Measurements from ENCODE around the gene PAFAH1B1. TPM values are rescaled to one million over a fixed set of nuclear protein-coding genes. Genes with fewer than 3 reads are reported as not detected.

Gene PAFAH1B1
- total and polyA plus RNA-seq, 2 donors (not counting 3 experiments of a cell fraction or from before 2014, with no cell fraction given): 46.5 to 158 TPM

DNA sequence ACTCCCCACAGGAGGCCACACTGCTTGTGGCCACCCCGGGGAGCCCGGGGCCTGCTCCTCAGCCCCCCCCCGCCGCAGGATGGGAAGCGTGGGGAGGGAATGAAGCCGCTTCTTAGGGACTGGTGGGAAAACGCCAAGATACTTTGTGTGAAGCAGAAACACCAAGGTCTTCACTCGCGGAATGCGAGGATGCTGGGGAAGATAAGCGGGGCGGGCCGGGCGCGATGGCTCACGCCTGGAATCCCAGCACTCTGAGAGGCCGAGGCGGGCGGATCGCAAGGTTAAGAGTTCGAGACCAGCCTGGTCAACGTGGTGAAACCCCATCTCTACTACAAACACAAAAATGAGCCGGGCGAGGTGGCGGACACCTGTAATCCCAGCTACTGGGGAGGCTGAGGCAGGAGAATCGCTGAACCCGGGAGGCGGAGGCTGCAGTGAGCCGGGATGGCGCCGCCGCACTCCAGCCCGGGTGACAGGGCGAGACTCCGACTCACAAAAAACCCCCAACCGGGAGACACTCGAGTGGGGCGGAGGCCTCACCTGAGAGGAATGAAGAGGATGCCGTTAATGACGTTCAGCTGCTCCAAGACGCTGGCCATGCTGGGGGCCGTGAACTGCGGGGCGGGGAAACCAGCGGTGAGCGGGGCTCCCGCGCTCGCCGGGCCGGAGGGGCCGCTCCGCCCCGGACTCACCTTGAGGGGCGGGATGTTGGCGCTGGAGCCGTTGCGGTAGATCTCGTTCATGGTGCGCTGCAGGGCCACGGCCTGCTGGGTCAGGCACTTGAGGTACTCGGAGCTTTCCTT is 97.8 kb downstream of the PAFAH1B1 start:
- H3K4me3 ChIP-seq (replicated peaks in 1 of 3; ENCODE audit: insufficient read depth in 1 of 3, low read depth in 1 of 3, low read length in 3 of 3): no peak overlapping the region
- POLR2A ChIA-PET: no interaction called here
- intact Hi-C loops (cut with micrococcal nuclease): no loop called here
- H3K9ac ChIP-seq (replicated peaks; ENCODE audit: extremely low read depth, insufficient read depth, low read length): no peak overlapping the region
- no peak overlapping the region for H2AFZ ChIP-seq (ENCODE audit: low read depth, low read length)
- no peaks in the 10 kb centered on the region for H4K20me1 ChIP-seq (replicated peaks; ENCODE audit: control insufficient read depth, extremely low read depth, insufficient read depth, low read length)
- no peaks in the 10 kb centered on the region for H3K4me1 ChIP-seq (ENCODE audit: control insufficient read depth, extremely low read depth, insufficient read depth, low read length)
- CTCF ChIA-PET: no interaction called here
- dilution Hi-C loops (cut with MboI; ENCODE audit: extremely low pct_ligation_motif_present, low sequenced_read_pairs): no loop called here
- DNase-seq (ENCODE audit: low read depth, low spot score): no peak
- TF ChIP-seq EZH2 (IDR thresholded peaks at IDR 0.05; ENCODE audit: borderline replicate concordance, low read depth, low read length, severe bottlenecking) (no peak), POLR2AphosphoS5 (IDR thresholded peaks at IDR 0.05; ENCODE audit: insufficient read depth, low read depth, low read length) (no peak), JUN (IDR thresholded peaks at IDR 0.05; ENCODE audit: borderline replicate concordance, insufficient read depth, insufficient read length, low read depth) (no peak), POLR2A (IDR thresholded peaks at IDR 0.05; ENCODE audit: low read depth, low read length) (no peak), MYC (IDR thresholded peaks at IDR 0.05; ENCODE audit: low read depth, low read length) (no peak), FOS (IDR thresholded peaks at IDR 0.05; ENCODE audit: borderline replicate concordance, insufficient read depth, low read length) (no peak), GATA2 (IDR thresholded peaks at IDR 0.05; ENCODE audit: insufficient read depth, insufficient read length, low read depth, low read length) (no peak)
- TF ChIP-seq, protein P1, sequence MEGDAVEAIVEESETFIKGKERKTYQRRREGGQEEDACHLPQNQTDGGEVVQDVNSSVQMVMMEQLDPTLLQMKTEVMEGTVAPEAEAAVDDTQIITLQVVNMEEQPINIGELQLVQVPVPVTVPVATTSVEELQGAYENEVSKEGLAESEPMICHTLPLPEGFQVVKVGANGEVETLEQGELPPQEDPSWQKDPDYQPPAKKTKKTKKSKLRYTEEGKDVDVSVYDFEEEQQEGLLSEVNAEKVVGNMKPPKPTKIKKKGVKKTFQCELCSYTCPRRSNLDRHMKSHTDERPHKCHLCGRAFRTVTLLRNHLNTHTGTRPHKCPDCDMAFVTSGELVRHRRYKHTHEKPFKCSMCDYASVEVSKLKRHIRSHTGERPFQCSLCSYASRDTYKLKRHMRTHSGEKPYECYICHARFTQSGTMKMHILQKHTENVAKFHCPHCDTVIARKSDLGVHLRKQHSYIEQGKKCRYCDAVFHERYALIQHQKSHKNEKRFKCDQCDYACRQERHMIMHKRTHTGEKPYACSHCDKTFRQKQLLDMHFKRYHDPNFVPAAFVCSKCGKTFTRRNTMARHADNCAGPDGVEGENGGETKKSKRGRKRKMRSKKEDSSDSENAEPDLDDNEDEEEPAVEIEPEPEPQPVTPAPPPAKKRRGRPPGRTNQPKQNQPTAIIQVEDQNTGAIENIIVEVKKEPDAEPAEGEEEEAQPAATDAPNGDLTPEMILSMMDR (IDR thresholded peaks at IDR 0.05; ENCODE audit: extremely low read depth in 1 of 2, insufficient read depth in 1 of 2, low read depth in 1 of 2, low read length in 2 of 2): no peak
- TF ChIP-seq, protein P2, sequence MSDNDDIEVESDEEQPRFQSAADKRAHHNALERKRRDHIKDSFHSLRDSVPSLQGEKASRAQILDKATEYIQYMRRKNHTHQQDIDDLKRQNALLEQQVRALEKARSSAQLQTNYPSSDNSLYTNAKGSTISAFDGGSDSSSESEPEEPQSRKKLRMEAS (IDR thresholded peaks at IDR 0.05; ENCODE audit: insufficient read depth, insufficient read length): no peak
- FAIRE-seq: no peak
- H3K9me3 ChIP-seq (replicated peaks; ENCODE audit: control insufficient read depth, insufficient read depth, low read length): no peaks in the 10 kb centered on the region
- H3K36me3 ChIP-seq (ENCODE audit: control insufficient read depth in 2 of 2, extremely low read depth in 1 of 2, insufficient read depth in 2 of 2, low read length in 2 of 2): peaks cover 1 to 12% of the 10 kb centered on the region in 2 experiments
- no peak overlapping the region for H3K4me2 ChIP-seq (ENCODE audit: insufficient read depth, low read length)
- no TSS peak for BruUV-seq (replicated peaks)
- H3K27ac ChIP-seq (ENCODE audit: insufficient read depth, low read depth, low read length): no peak overlapping the region
- no peaks in the 10 kb centered on the region for H3K79me2 ChIP-seq (ENCODE audit: control insufficient read depth, insufficient read depth, low read length)
- no peaks in the 10 kb centered on the region for H3K27me3 ChIP-seq (ENCODE audit: control insufficient read depth in 2 of 2, insufficient read depth in 2 of 2, low read length in 2 of 2)
- H3K9me1 ChIP-seq (replicated peaks; ENCODE audit: control insufficient read depth, extremely low read depth, insufficient read depth, low read length): no peaks in the 10 kb centered on the region
